Measurements from ENCODE around the gene ADGRL3.

ADGRL3 gene

DNA sequence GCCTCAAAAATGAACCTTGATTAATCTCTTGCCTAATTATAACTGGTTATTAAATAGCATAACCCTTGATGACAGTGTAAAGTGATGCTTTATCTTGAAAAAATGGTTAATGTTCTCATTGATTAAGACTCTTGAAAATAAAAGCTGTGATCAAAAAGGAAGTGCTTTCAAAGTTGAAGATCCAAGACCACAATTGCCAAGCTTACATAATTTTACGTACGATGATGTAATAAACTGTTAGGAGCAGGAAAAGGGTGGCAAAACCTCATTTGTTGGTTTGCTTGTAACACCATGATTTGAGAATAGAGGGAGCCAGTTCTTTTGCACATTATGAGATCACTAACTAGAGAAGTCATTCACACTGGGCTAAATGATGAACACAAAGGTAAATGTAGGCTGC, 322.2 kb downstream of the ADGRL3 start:
- Histone ChIP-seq H3K27me3 (ENCODE audit: insufficient read depth, poor library complexity, severe bottlenecking) (no peaks in the 10 kb centered on the region), H3K9me3 (ENCODE audit: severe bottlenecking) (no peaks in the 10 kb centered on the region), H3K36me3 (ENCODE audit: low read depth) (no peaks in the 10 kb centered on the region), H3K4me3 (ENCODE audit: severe bottlenecking) (no peak overlapping the region), H3K4me1 (ENCODE audit: insufficient read depth, poor library complexity, severe bottlenecking) (peaks cover 15% of the 10 kb centered on the region), H3K27ac (ENCODE audit: poor library complexity, severe bottlenecking) (no peak overlapping the region)
- no peak for TF ChIP-seq CTCF (IDR thresholded peaks at IDR 0.05; ENCODE audit: poor library complexity, severe bottlenecking)
- no peak for ATAC-seq (ENCODE audit: low read depth)
- DNase-seq (ENCODE audit: low spot score), result no peak

DNA sequence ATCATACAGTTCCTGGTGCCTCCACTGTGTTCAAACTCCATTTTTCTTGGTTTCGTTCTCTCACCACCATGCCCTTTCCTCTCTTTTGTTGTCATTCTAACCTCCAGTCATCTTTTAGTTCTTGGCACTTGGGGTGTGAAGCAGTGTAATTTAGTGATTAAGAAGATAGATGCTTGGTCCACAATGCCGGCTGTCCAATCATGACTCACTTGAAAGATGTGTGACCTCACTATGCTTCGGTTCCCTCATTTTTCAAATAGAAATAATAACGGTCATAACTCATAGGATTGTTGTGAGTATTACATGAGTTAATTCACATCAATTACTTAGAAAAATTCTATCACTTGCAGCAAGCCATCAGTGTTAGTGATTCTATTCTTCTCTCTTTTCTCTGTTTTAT, 327.8 kb downstream of the ADGRL3 start:
- H3K27ac ChIP-seq (ENCODE audit: poor library complexity, severe bottlenecking), result no peak overlapping the region
- ATAC-seq (ENCODE audit: low read depth) (no peak), DNase-seq (ENCODE audit: low spot score) (no peak)
- no peak overlapping the region for H3K4me3 ChIP-seq (ENCODE audit: severe bottlenecking)
- H3K4me1 ChIP-seq (ENCODE audit: insufficient read depth, poor library complexity, severe bottlenecking), result peaks cover 2% of the 10 kb centered on the region
- no peaks in the 10 kb centered on the region for H3K36me3 ChIP-seq (ENCODE audit: low read depth)
- H3K27me3 ChIP-seq (ENCODE audit: insufficient read depth, poor library complexity, severe bottlenecking), result no peaks in the 10 kb centered on the region
- no peaks in the 10 kb centered on the region for H3K9me3 ChIP-seq (ENCODE audit: severe bottlenecking)
- no peak for TF ChIP-seq CTCF (IDR thresholded peaks at IDR 0.05; ENCODE audit: poor library complexity, severe bottlenecking)

DNA sequence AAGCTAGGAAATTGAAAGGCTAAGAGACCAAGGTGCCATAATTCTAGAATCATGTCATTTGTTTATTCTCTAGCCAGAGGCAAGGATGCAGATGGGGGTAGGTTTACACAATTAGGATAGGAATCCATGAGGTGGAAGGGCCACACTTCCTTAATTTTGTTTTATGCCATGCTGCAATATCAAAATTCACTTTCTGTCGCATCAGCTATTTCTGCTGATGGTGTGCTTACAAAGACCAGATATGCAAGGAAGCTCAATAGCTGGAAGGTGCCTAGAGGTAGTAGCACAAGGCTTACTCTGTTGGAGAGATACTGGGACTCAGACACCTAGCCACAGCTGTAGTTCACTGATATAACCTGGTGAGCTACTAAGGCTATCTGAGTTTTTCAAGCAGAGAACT, 328.5 kb downstream of the ADGRL3 start:
- DNase-seq (ENCODE audit: low spot score) (no peak), ATAC-seq (ENCODE audit: low read depth) (no peak)
- no peaks in the 10 kb centered on the region for H3K36me3 ChIP-seq (ENCODE audit: low read depth)
- H3K27me3 ChIP-seq (ENCODE audit: insufficient read depth, poor library complexity, severe bottlenecking), result no peaks in the 10 kb centered on the region
- peaks cover 7% of the 10 kb centered on the region for H3K4me1 ChIP-seq (ENCODE audit: insufficient read depth, poor library complexity, severe bottlenecking)
- H3K27ac ChIP-seq (ENCODE audit: poor library complexity, severe bottlenecking), result no peak overlapping the region
- no peak for TF ChIP-seq CTCF (IDR thresholded peaks at IDR 0.05; ENCODE audit: poor library complexity, severe bottlenecking)
- H3K9me3 ChIP-seq (ENCODE audit: severe bottlenecking), result no peaks in the 10 kb centered on the region
- H3K4me3 ChIP-seq (ENCODE audit: severe bottlenecking), result no peak overlapping the region

DNA sequence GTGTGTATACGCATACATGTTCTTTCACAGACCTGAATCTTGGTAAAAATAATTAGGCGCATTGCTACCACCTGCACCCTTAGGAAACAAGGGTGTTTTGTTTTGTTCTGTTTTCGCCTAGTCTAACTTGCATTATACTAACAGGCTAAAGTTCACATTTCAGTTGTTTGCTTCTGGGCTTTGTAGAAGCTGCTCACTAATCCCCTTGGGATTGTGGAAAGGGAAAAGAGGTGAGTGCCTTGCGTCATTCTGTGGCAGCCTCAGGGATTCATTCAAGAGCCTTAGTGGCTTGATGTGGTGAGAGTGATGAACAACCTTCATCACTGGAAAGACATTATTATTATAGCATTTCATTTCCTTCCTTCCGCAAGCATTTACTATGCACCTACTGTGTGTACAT, 331.1 kb downstream of the ADGRL3 start:
- ATAC-seq (ENCODE audit: low read depth) (no peak), DNase-seq (ENCODE audit: low spot score) (no peak)
- H3K36me3 ChIP-seq (ENCODE audit: low read depth), result no peaks in the 10 kb centered on the region
- peaks cover 7% of the 10 kb centered on the region for H3K4me1 ChIP-seq (ENCODE audit: insufficient read depth, poor library complexity, severe bottlenecking)
- H3K27ac ChIP-seq (ENCODE audit: poor library complexity, severe bottlenecking), result no peak overlapping the region
- no peak overlapping the region for H3K4me3 ChIP-seq (ENCODE audit: severe bottlenecking)
- H3K9me3 ChIP-seq (ENCODE audit: severe bottlenecking), result no peaks in the 10 kb centered on the region
- H3K27me3 ChIP-seq (ENCODE audit: insufficient read depth, poor library complexity, severe bottlenecking), result no peaks in the 10 kb centered on the region
- TF ChIP-seq CTCF (IDR thresholded peaks at IDR 0.05; ENCODE audit: poor library complexity, severe bottlenecking), result no peak

DNA sequence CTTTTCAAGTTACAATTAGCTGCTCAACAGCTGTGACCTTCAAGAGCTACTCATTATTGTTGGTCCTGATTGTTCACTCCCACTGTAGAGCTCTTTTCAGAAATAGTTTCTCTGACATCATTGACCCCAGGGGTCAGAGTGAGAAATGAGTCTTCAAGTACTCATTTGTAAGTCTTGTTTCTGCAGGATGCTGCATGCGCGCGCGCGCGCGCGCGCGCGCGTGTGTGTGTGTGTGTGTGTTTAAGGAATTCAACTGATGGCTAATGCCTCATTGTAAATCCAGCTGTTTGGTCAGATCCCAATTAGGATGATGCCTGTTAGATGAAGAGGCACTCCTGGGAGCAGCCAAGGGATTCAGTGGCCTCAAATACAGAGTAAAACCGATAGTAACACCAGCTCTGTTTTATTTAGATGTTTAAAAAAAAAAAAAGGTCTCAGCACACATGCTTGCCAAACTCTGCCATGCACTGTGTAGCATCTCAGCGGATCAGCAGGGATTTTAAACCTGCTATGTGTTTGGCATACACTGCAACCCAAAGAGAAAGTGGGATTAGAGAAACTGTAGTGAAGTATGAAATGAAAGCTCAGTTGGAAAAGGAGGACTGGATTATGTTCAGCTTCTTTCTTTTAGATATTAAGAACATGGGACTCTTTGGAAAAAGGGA, 332.3 kb downstream of the ADGRL3 start:
- Histone ChIP-seq H3K4me3 (ENCODE audit: severe bottlenecking) (no peak overlapping the region), H3K27me3 (ENCODE audit: insufficient read depth, poor library complexity, severe bottlenecking) (no peaks in the 10 kb centered on the region), H3K36me3 (ENCODE audit: low read depth) (no peaks in the 10 kb centered on the region), H3K9me3 (ENCODE audit: severe bottlenecking) (no peaks in the 10 kb centered on the region), H3K4me1 (ENCODE audit: insufficient read depth, poor library complexity, severe bottlenecking) (peaks cover 7% of the 10 kb centered on the region), H3K27ac (ENCODE audit: poor library complexity, severe bottlenecking) (no peak overlapping the region)
- ATAC-seq (ENCODE audit: low read depth), result no peak
- DNase-seq (ENCODE audit: low spot score), result no peak
- no peak for TF ChIP-seq CTCF (IDR thresholded peaks at IDR 0.05; ENCODE audit: poor library complexity, severe bottlenecking)

Measured in RWPE2 (cell line).